Frontal cortex (tissue), 4 donors: ENCODE results near the gene ZBTB20. TPM values are rescaled to one million over a fixed set of nuclear protein-coding genes. Genes with fewer than 3 reads are reported as not detected.

Experiments
- DNase-seq, 2 donors: peaks; one replicate each; pipeline ENCODE4 v3.0.0; 2012; ENCODE audit warnings: low spot score in 2 of 2
- FAIRE-seq: peaks from 2 replicates; lab custom pipeline; 2012; peaks lifted over from hg19 to GRCh38; lab: Jason Lieb, UNC
- total RNA-seq: library from RNA; depleted of rRNA; stranded (reverse); fragments of >200 nt; gene quantifications from one replicate; pipeline ENCODE4 v1.2.3, GENCODE V29; 2014
- donor health status: control.
- donor health status: control.
- donor health status: control.

ZBTB20 gene
- total RNA-seq, 1 donor from 2014 or later: 39.9 TPM

- no peak for FAIRE-seq
Observed at GRCh38 chr3:114480442-114480841, 666.6 kb downstream of the ZBTB20 start.

GRCh38 chr3:114478801-114479200 lies 668.3 kb downstream of the ZBTB20 start:
- FAIRE-seq: no peak

More at GRCh38 chr3:114480442-114480841, 666.6 kb downstream of the ZBTB20 start:
- no peak for DNase-seq

GRCh38 chr3:114476511-114476910 lies 670.6 kb downstream of the ZBTB20 start:
- DNase-seq (no peak), FAIRE-seq (no peak)

More at GRCh38 chr3:114478801-114479200, 668.3 kb downstream of the ZBTB20 start:
- no peak for DNase-seq

- DNase-seq (no peak), FAIRE-seq (no peak)
Observed at GRCh38 chr3:114471478-114471877, 675.6 kb downstream of the ZBTB20 start.

DNA sequence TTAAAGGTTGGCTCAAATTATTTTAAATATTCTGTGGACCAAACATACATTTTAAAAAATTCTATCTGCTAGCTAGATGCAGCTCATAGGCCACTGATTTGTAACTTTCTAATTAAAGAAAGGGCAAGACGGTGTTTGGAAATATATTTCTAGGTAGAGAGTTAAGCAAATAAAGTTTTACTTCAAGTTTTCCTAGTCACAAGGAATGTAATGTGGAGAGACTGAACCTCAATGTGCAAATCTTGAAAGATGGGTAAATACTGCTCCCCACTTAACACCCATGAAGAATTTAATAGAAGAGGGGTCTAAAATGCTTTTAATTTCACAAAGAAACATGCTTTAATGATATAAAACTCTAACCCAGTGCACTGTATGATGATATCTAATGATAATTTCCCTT lies 678.0 kb downstream of the ZBTB20 start:
- DNase-seq (no peak), FAIRE-seq (no peak)

DNA sequence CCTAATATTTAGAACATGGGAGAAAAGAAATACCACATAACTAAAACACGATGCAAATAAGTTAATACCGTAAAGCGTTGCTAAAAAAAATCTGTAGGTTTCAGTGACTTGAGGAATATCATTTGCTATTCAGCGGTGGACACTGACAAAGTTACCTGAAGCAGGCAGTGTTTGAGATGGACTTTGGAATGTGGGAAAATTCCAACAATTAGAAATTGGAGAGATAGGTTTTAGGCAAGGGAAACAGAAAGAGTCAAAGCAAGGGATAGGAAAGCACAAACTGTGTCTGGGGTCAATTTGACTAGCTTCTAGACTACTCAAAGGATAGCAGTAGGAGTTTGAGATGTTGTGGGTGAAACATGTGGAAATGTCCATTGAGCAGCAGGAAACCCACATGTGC lies 680.3 kb downstream of the ZBTB20 start:
- no peak for DNase-seq
- no peak for FAIRE-seq

DNA sequence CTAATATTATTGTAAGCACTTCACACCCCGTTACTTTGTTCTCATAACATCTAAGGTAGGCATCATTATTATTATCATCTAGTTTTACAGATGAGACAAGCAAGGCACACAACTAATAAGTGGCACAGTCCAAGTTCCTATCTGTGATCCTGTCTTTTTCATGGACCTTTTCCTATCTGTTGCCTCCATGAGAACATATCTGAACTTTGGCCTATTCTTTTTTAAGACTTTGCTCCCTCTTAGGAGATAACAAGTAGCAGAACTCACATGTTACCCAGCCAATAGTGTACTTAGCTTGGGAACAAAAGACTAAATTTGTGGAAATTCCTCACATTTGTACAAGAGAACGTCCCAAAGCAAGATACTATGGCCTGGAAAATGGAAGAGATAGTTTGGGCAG lies 680.8 kb downstream of the ZBTB20 start:
- no peak for DNase-seq
- no peak for FAIRE-seq

GRCh38 chr3:114464548-114464947 lies 682.5 kb downstream of the ZBTB20 start:
- no peak for FAIRE-seq
- DNase-seq: no peak

DNA sequence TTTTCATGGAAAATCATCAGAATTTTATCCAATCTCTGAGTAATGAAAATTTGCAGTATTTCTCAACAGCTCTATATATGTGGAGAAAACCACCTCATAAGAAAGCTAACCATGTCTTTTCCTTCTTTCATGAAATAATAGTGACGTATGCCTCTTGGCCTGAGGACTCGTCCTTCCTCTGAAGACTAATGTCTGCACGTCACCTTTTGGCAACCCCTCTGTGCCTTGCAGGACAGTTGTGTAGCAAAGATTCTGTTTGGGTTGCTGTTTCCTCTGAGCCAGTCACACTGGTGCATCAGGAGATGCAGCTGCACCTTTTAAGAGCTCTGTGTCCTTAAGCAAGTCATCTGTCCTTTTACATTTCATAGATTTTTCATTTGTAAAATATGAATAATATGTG lies 684.3 kb downstream of the ZBTB20 start:
- no peak for DNase-seq
- no peak for FAIRE-seq

DNA sequence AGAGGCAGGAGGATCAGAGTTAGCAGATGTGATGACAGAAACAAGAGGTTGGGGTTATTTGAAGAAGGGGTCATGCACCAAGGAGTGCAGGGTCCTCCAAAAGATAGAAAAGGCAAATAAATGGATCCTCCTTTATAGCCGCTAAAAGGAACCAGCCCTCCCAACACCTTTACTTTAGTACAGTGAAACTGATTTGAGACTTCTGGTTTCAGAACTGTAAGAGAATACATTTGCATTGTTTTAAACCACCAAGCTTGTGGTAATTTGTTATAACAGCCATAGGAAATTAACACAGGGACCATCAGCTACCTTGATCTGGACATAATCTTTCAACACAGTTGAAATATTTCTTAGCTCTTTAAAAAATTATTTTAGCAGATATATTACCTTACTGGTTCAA lies 686.6 kb downstream of the ZBTB20 start:
- FAIRE-seq (no peak), DNase-seq (no peak)

- FAIRE-seq: no peak
- no peak for DNase-seq
Observed at GRCh38 chr3:114456742-114457141, 690.3 kb downstream of the ZBTB20 start.

DNA sequence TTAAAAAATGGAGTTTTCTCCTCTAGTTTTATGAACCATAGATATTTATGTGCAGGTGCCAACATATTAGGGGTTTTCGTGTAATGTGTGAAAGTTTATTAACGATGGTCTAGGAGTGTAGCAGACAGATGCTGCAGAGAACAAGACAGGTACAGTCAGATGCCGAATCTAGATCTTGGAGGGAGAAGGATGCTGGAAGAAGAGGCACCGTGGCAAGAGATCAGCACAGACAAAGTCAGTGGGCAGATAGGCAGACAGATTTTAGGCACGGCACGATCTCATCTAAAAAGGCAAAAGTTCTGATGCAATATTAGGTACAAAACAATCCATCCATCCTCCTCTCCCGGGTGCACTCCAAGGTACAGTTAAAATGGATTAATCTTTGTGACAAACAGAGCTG lies 691.7 kb downstream of the ZBTB20 start:
- FAIRE-seq: no peak
- no peak for DNase-seq

DNA sequence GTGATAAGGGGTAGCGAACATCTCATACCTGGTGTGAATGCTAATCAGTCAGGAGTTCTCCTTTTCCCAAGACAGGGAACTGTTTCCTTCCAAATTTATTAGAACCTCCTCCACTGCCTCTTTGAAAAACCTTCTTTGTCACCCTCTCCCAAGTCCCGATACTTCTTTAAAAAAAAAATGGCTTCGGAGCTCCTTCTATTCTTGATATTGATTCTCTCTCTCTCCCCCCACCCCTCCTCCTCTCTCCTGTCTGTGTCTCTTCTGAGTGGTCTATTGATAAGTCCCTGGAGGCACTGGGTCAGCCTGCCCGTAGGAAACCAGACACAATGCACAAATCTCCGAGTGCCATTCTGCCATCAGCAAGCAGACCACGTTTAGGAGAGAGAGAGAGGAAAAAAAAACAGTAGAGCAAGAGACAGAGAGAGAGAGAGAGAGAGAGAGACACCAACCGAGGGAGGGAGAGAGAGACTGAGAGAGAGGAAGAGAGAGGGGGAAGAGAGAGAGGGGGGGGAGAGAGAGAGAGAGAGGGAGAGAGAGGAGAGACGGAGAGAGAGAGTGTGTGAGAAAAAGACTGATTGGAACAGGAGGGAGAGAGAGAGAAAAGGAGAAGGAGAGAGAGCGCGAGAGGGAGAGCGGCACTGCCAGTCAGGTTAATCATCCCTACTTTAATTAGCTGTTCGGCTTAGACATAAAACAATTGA lies 692.4 kb downstream of the ZBTB20 start:
- FAIRE-seq: no peak
- DNase-seq: no peak

GRCh38 chr3:114453361-114453780 lies 693.7 kb downstream of the ZBTB20 start:
- FAIRE-seq: no peak
- no peak for DNase-seq

- FAIRE-seq: peak; percentile 13
- DNase-seq: no peak
Observed at GRCh38 chr3:114452937-114453336, 694.2 kb downstream of the ZBTB20 start.

GRCh38 chr3:114452256-114452655 lies 694.8 kb downstream of the ZBTB20 start:
- FAIRE-seq (no peak), DNase-seq (no peak)

DNA sequence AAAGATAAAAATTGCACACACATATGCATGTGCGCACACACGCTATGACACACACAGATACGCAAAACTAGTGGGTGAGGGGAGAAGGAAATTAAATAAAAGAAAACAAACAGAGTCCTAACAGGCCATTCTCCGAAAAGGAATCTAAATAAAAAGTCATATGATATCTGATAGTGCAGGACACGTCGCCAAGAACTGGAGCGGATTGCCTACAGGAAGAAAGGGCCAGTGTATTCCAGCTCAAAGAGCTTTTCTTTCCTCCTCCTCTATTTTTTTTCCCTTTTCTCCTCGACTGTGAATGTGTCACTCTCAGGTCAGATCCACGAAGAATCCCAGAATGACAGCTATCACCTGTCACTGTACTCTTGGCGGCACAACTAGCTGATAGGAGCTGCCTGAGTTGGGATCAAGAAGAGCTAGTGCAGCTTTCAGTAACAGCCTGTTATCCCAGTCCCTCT lies 695.5 kb downstream of the ZBTB20 start:
- DNase-seq (no peak), FAIRE-seq (peak; percentile 19)

- FAIRE-seq (no peak), DNase-seq (no peak)
Observed at GRCh38 chr3:114451051-114451451, 696.0 kb downstream of the ZBTB20 start.

DNA sequence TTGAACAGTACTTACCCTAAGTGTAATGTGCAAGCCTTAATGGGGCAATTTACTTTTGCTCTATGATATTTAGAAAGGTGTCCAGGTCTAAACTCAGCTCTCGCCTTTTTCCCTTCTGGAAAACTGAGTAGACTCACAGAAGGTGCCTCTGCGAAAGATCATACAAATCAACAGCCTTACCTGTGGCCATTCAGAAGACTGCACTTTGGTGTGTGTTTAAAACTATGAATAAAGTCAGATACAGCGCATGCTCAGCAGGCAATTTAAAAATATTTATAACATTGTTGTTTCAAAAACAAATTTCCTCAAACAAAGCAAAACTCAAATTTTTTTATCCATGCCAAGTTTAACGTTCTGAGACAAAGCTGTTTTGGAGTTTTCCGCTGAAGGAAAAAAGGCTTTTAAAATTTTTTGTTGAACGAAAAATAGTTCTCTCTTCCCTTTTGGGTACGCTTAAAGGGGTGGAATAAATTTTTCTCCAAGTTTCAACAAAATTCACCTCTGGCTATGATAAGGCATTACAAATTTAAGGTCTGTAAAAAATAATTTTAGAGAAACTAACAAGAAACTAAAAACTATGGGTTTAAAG lies 697.0 kb downstream of the ZBTB20 start:
- DNase-seq (no peak), FAIRE-seq (no peak)

GRCh38 chr3:114449271-114450007 lies 697.6 kb downstream of the ZBTB20 start:
- no peak for DNase-seq
- no peak for FAIRE-seq

GRCh38 chr3:114447950-114448479 lies 699.1 kb downstream of the ZBTB20 start:
- FAIRE-seq: no peak

More at GRCh38 chr3:114447950-114448479, 699.1 kb downstream of the ZBTB20 start:
- DNase-seq: no peak
